Liver (tissue), 9 donors: Measurements from ENCODE around the gene ZNF365. TPM values are rescaled to one million over a fixed set of nuclear protein-coding genes. Genes with fewer than 3 reads are reported as not detected.

Experiments
- DNase-seq: peaks from one replicate; pipeline ENCODE4 v3.0.0-alpha.2; 2017; ENCODE audit warnings: low spot score
- H3K27ac ChIP-seq, 2 donors: one replicate each; pipeline ENCODE4 v1.7.0; 2013; ENCODE audit warnings: inconsistent platforms in 2 of 2, low read length in 2 of 2, control low read depth in 1 of 2, low read depth in 1 of 2, mild to moderate bottlenecking in 1 of 2
- H3K27me3 ChIP-seq, 4 donors: one replicate each; pipeline versions ENCODE4 v1.6.1 to v1.7.0; 2013; ENCODE audit warnings: low read length in 3 of 4, inconsistent platforms in 1 of 4, mild to moderate bottlenecking in 1 of 4, moderate library complexity in 1 of 4; ENCODE audit not compliant: control insufficient read depth in 4 of 4, insufficient read depth in 4 of 4
- H3K36me3 ChIP-seq, 4 donors: one replicate each; pipeline versions ENCODE4 v1.6.1 to v1.7.0; 2013; ENCODE audit warnings: low read length in 3 of 4, mild to moderate bottlenecking in 3 of 4, low read depth in 1 of 4, moderate library complexity in 1 of 4; ENCODE audit not compliant: control insufficient read depth in 4 of 4, insufficient read depth in 3 of 4
- H3K4me1 ChIP-seq, 4 donors: one replicate each; pipeline versions ENCODE4 v1.6.1 to v1.7.0; 2013; ENCODE audit warnings: low read length in 3 of 4, mild to moderate bottlenecking in 3 of 4, moderate library complexity in 1 of 4; ENCODE audit not compliant: control insufficient read depth in 4 of 4, insufficient read depth in 4 of 4
- H3K4me3 ChIP-seq, 3 donors: one replicate each; pipeline versions ENCODE4 v1.6.1 to v1.7.0; 2013; ENCODE audit warnings: low read length in 3 of 3, control low read depth in 1 of 3, low read depth in 1 of 3, mild to moderate bottlenecking in 1 of 3
- H3K9ac ChIP-seq, 2 donors: one replicate each; pipeline ENCODE4 v1.7.0; 2013; ENCODE audit warnings: low read length in 2 of 2, mild to moderate bottlenecking in 2 of 2, moderate library complexity in 2 of 2, control low read depth in 1 of 2, low read depth in 1 of 2
- H3K9me3 ChIP-seq, 4 donors: one replicate each; pipeline versions ENCODE4 v1.6.1 to v1.7.0; 2013; ENCODE audit warnings: low read length in 3 of 4; ENCODE audit not compliant: control insufficient read depth in 4 of 4
- EGR1 ChIP-seq, 2 donors: IDR thresholded peaks; 2 replicates each; pipeline ENCODE4 v1.6.1; 2016 to 2018; ENCODE audit warnings: antibody characterized with exemption in 2 of 2, low read depth in 2 of 2
- FOXA1 ChIP-seq: IDR thresholded peaks from 2 replicates; pipeline ENCODE4 v1.6.1; 2016; ENCODE audit warnings: antibody characterized with exemption
- FOXA2 ChIP-seq: IDR thresholded peaks from 2 replicates; pipeline ENCODE4 v1.6.1; 2016; ENCODE audit warnings: antibody characterized with exemption
- GABPA ChIP-seq, 2 donors: IDR thresholded peaks in 1 of 2; conservative IDR thresholded peaks in 1 of 2; 2 replicates each; pipeline ENCODE4 v1.6.1; 2016; ENCODE audit warnings: antibody characterized with exemption in 2 of 2, mild to moderate bottlenecking in 1 of 2, moderate library complexity in 1 of 2
- HNF4A ChIP-seq, 2 donors: conservative IDR thresholded peaks; 2 replicates each; pipeline ENCODE4 v1.6.1; 2016; ENCODE audit warnings: antibody characterized with exemption in 2 of 2, mild to moderate bottlenecking in 2 of 2
- HNF4G ChIP-seq: IDR thresholded peaks from 2 replicates; pipeline ENCODE4 v1.6.1; 2016; ENCODE audit warnings: antibody characterized with exemption
- JUND ChIP-seq, 2 donors: IDR thresholded peaks; 2 replicates each; pipeline ENCODE4 v1.6.1; 2016; ENCODE audit warnings: antibody characterized with exemption in 2 of 2
- NR2F2 ChIP-seq: IDR thresholded peaks from 2 replicates; pipeline ENCODE4 v1.6.1; 2016; ENCODE audit warnings: antibody characterized with exemption
- RAD21 ChIP-seq, 2 donors: IDR thresholded peaks; 2 replicates each; pipeline ENCODE4 v1.6.1; 2016; ENCODE audit warnings: antibody characterized with exemption in 2 of 2, mild to moderate bottlenecking in 2 of 2
- RXRA ChIP-seq, 2 donors: IDR thresholded peaks; 2 replicates each; pipeline ENCODE4 v1.6.1; 2017 to 2018; ENCODE audit warnings: antibody characterized with exemption in 2 of 2, mild to moderate bottlenecking in 1 of 2
- SP1 ChIP-seq: IDR thresholded peaks from 2 replicates; pipeline ENCODE4 v1.6.1; 2018; ENCODE audit warnings: antibody characterized with exemption, mild to moderate bottlenecking
- TAF1 ChIP-seq: conservative IDR thresholded peaks from 2 replicates; pipeline ENCODE4 v1.6.1; 2016; ENCODE audit warnings: antibody characterized with exemption, mild to moderate bottlenecking
- YY1 ChIP-seq: IDR thresholded peaks from 2 replicates; pipeline ENCODE4 v1.6.1; 2016; ENCODE audit warnings: antibody characterized with exemption, mild to moderate bottlenecking
- WGBS: extraction: QIAGEN DNeasy Blood & Tissue Kit; methylation state at CpG from one replicate; pipeline ENCODE4 v1.1.7; 2013; 5-methylcytosine and 5-hydroxymethylcytosine counted together
- polyA plus RNA-seq, 2 donors: library from polyadenylated mRNA; stranded (reverse) in 1 of 2; unstranded in 1 of 2; fragments of 200-250 nt in 1 of 2; fragments of >200 nt in 1 of 2; fragmentation: Nextera tagmentation in 1 of 2; extraction: Ambion mirVana in 1 of 2; gene quantifications; one replicate each; pipeline versions ENCODE4 v1.2.1 to v1.2.3, GENCODE V29; 2013 to 2015
- total RNA-seq, 2 donors: library from RNA; depleted of rRNA; stranded (reverse); fragments of >200 nt; gene quantifications; one replicate each; pipeline ENCODE4 v1.2.3, GENCODE V29; 2014
- TF ChIP-seq, protein P1 (sequence below): IDR thresholded peaks from 2 replicates; pipeline ENCODE4 v1.6.1; 2016; ENCODE audit warnings: antibody characterized with exemption
- TF ChIP-seq, protein P2 (sequence below): fragments of 150-350 bp; IDR thresholded peaks from 2 replicates; pipeline ENCODE4 v1.5.1; 2017; ENCODE audit warnings: improper control_type of control experiment, low read depth, low read length; ENCODE audit not compliant: missing input control
- TF ChIP-seq, protein P3 (sequence below): IDR thresholded peaks from 2 replicates; pipeline ENCODE4 v1.6.1; 2016; ENCODE audit warnings: antibody characterized with exemption
- TF ChIP-seq, protein P4 (sequence below): IDR thresholded peaks from 2 replicates; pipeline ENCODE4 v1.6.1; 2016; ENCODE audit warnings: antibody characterized with exemption
- TF ChIP-seq, protein P5 (sequence below): IDR thresholded peaks from 2 replicates; pipeline ENCODE4 v1.6.1; 2016; ENCODE audit warnings: antibody characterized with exemption, mild to moderate bottlenecking
- donor health status: healthy.
- donor health status: healthy.
- donor health status: healthy.
- donor health status: healthy.
- donor health status: healthy.

Gene ZNF365
- total and polyA plus RNA-seq, 4 donors, result under 0.01 TPM; not detected in 3

DNA sequence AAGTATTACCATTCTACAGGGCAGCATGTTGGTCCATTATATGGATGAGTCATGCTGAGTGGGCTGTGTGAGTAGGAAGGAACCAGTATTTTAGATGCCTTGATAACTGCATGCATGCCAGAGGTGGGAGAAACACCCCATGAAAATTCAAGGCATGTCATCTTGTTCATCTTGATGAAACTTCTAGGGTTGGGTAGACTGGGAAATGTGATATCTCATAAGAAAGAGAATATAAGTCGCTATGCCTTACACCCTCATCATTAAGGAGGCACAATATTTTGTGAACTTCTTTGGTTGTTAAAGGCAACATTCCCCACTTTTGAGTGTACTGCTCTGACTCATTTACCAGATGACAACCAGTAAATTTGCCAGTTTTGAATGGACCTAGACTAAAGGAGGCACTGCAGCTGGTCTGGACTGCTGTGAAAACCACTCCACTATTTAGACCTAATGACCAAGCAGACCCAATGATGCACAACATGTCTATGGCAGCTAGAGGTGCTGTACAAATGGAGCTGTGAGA lies 48.0 kb downstream of the ZNF365 start:
- Histone ChIP-seq H3K36me3 (no peaks in the 10 kb centered on the region), H3K9ac (no peak overlapping the region), H3K9me3 (no peaks in the 10 kb centered on the region), H3K4me3 (no peak overlapping the region), H3K4me1 (no peaks in the 10 kb centered on the region), H3K27ac (no peak overlapping the region), H3K27me3 (peaks cover 0 to under 1% (median 0%) of the 10 kb centered on the region in 4 donors)
- TF ChIP-seq NR2F2 (no peak), FOXA1 (no peak), YY1 (no peak), RAD21 (IDR thresholded peaks at IDR 0.05) (no peak), SP1 (no peak), RXRA (IDR thresholded peaks at IDR 0.05) (no peak), FOXA2 (no peak), JUND (IDR thresholded peaks at IDR 0.05) (no peak), EGR1 (IDR thresholded peaks at IDR 0.05; ENCODE audit: low read depth in 2 of 2) (no peak), TAF1 (no peak), GABPA (IDR thresholded peaks at IDR 0.05 in 1 of 2, conservative IDR thresholded peaks at IDR 0.05 in 1 of 2) (no peak), HNF4G (no peak), HNF4A (conservative IDR thresholded peaks at IDR 0.05) (no peak)
- TF ChIP-seq, protein P1, sequence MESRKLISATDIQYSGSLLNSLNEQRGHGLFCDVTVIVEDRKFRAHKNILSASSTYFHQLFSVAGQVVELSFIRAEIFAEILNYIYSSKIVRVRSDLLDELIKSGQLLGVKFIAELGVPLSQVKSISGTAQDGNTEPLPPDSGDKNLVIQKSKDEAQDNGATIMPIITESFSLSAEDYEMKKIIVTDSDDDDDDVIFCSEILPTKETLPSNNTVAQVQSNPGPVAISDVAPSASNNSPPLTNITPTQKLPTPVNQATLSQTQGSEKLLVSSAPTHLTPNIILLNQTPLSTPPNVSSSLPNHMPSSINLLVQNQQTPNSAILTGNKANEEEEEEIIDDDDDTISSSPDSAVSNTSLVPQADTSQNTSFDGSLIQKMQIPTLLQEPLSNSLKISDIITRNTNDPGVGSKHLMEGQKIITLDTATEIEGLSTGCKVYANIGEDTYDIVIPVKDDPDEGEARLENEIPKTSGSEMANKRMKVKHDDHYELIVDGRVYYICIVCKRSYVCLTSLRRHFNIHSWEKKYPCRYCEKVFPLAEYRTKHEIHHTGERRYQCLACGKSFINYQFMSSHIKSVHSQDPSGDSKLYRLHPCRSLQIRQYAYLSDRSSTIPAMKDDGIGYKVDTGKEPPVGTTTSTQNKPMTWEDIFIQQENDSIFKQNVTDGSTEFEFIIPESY, result no peak
- TF ChIP-seq, protein P2, sequence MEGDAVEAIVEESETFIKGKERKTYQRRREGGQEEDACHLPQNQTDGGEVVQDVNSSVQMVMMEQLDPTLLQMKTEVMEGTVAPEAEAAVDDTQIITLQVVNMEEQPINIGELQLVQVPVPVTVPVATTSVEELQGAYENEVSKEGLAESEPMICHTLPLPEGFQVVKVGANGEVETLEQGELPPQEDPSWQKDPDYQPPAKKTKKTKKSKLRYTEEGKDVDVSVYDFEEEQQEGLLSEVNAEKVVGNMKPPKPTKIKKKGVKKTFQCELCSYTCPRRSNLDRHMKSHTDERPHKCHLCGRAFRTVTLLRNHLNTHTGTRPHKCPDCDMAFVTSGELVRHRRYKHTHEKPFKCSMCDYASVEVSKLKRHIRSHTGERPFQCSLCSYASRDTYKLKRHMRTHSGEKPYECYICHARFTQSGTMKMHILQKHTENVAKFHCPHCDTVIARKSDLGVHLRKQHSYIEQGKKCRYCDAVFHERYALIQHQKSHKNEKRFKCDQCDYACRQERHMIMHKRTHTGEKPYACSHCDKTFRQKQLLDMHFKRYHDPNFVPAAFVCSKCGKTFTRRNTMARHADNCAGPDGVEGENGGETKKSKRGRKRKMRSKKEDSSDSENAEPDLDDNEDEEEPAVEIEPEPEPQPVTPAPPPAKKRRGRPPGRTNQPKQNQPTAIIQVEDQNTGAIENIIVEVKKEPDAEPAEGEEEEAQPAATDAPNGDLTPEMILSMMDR, result no peak
- TF ChIP-seq, protein P3, sequence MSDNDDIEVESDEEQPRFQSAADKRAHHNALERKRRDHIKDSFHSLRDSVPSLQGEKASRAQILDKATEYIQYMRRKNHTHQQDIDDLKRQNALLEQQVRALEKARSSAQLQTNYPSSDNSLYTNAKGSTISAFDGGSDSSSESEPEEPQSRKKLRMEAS, result no peak
- TF ChIP-seq, protein P4, sequence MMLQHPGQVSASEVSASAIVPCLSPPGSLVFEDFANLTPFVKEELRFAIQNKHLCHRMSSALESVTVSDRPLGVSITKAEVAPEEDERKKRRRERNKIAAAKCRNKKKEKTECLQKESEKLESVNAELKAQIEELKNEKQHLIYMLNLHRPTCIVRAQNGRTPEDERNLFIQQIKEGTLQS, result no peak
- TF ChIP-seq, protein P5, sequence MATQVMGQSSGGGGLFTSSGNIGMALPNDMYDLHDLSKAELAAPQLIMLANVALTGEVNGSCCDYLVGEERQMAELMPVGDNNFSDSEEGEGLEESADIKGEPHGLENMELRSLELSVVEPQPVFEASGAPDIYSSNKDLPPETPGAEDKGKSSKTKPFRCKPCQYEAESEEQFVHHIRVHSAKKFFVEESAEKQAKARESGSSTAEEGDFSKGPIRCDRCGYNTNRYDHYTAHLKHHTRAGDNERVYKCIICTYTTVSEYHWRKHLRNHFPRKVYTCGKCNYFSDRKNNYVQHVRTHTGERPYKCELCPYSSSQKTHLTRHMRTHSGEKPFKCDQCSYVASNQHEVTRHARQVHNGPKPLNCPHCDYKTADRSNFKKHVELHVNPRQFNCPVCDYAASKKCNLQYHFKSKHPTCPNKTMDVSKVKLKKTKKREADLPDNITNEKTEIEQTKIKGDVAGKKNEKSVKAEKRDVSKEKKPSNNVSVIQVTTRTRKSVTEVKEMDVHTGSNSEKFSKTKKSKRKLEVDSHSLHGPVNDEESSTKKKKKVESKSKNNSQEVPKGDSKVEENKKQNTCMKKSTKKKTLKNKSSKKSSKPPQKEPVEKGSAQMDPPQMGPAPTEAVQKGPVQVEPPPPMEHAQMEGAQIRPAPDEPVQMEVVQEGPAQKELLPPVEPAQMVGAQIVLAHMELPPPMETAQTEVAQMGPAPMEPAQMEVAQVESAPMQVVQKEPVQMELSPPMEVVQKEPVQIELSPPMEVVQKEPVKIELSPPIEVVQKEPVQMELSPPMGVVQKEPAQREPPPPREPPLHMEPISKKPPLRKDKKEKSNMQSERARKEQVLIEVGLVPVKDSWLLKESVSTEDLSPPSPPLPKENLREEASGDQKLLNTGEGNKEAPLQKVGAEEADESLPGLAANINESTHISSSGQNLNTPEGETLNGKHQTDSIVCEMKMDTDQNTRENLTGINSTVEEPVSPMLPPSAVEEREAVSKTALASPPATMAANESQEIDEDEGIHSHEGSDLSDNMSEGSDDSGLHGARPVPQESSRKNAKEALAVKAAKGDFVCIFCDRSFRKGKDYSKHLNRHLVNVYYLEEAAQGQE, result no peak
- 0% methylated on average over 1 of the region's 1 CpG for WGBS
- DNase-seq, result no peak
